ENCODE data around the gene EOLA2.
"Not testable (repeated sequence)": the region's sequence is repeated elsewhere in the genome, so short reads cannot be mapped to it uniquely, and the experiment has no call there.

EOLA2 gene

DNA sequence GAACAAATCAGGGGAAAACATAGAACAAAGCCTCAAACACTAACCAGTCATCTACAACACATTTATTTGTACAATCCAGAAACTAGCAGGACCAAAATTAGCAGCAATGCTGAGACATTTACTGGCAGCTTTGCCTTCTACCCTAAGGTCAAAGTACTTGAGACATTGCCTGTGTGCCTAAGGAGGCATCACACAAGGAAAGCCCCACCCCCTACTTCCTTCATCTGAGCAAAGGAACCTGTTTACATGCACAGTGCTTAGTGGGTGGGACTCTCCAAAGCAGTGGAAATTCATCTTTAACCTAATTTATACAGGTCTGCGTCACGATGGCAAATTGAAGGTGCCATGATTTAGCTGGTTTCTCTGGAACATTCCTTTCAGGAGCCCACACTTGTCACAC is 6.1 kb downstream of the EOLA2 start:
- DNase-seq = not testable (repeated sequence)

DNA sequence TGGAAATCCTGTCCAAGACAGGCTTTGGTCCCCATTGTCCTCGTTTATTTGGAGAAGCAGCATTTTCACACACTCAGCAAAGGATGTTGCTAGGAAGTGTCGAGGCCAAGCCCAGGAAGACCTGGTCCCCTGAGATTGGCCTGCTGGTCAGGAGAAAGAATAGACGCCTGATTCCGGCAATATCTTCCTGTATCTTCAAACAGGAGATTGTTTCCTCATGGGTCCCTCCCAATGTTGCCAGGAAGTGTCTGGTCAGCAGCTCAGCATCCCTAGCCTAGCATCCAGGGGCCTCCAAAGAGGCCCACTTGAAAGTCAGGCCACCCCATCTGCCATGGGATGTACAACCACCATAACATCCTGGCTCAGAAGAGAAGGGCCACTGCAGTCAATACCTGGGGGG is 6.9 kb downstream of the EOLA2 start:
- not testable (repeated sequence) for DNase-seq

DNA sequence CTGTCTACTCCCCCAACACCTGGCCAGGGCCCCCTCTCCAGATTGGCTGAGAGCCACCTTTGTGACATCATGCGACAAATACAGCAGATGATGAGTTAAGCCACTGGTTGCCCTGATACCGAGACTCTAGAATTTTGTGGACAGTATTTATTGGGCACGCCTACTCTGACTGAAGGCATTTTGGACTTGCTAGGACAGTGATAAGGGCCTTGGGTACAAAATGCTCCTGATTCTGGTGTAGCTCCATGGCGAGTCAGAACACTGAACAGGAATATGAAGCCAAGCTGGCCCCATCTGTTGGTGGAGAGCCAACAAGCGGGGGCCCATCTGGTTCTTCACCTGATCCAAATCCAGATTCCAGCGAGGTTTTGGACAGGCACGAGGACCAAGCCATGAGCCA is 8.9 kb downstream of the EOLA2 start, which contains the start of gene HSFX4:
Gene HSFX4 (plus strand): TSS at position 174 of the 400 bp plus-strand sequence. CDS start 72 bp downstream, at position 246.
- not testable (repeated sequence) for DNase-seq

DNA sequence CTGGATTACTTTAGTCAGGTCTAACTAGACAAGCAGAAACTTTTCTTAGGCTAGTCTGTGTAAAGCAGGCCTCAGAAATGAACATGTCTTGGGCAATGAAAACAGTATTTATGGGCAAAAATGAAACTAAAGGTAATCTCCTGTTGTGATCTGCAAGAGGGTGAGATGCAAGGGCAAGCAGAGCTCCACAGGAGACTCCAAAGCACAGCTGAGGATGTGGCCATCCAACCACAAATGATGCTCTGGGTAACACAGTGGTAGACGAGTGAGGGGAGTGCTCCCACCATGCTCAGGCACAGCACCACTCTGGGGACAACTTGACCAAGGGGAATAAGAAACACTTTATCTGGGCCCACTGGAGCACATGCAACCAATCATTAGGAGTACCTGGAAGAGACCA is 9.7 kb downstream of the EOLA2 start:
- not testable (repeated sequence) for DNase-seq

DNA sequence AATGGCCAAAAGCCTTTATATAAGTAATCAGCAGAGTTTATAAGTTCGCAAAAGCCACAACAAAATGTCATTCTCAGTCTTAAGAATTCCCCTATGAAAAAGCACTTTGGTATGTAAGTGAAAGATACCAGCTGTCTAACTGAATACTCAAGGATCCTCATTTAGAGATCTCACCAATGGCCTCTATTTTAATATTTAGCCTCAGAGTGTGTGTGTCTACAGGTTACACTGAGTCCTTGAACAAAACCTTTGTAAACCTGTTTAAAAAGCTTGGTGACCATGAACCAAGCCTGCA is 10.4 kb downstream of the EOLA2 start:
- not testable (repeated sequence) for DNase-seq

DNA sequence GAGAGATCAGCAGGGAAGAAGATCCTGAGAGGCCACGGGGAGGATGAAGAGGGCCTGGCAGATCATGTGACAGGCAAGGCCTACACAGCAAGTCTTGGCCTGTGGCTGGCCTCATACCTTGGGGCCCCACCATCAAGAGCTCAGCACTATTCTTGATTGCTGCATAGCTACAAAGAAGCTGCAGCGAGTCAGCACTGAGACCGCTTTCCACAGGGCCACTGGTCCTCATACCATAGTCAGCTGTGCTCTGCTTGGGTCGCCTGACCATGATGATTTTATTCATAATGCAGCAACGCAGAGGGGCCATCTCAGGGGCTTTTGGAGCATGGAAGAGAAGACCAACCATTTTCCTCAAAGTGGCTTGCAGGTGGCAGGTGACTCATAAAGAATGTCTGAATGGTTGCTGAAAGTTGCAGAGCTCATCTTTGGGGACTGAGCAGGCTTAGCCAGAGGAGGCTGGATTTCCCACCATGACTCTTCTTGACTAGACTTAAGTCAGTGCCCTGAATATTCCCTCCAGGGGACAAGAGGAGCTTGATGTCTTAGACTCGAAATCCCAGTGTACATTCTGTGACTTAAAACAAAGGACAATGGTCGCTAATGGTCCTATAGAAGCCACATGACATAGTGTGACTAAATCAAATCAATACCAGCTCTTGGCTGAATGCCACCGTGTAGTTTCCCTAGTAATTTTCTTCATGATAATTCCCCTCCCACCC is 10.9 kb downstream of the EOLA2 start:
- not testable (repeated sequence) for DNase-seq

DNA sequence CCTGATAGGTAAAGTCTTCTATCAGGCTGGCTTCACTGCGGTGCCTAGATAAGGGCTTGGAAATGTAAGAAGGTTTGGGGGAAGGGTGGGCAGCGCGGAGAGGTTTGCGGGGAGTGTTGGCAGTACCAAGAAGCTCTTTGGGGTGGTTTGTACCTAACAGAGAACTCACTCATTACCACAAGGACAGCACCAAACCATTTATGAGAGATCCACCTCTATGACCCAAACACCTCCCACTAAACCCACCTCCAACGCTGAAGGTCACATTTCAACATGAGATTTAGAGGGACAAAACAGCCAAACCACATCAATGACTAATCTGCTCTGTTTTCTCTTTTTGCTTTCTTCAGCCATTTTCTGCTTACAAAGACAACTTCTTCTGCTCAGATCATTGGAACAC is 13.9 kb downstream of the EOLA2 start:
- DNase-seq = not testable (repeated sequence)

DNA sequence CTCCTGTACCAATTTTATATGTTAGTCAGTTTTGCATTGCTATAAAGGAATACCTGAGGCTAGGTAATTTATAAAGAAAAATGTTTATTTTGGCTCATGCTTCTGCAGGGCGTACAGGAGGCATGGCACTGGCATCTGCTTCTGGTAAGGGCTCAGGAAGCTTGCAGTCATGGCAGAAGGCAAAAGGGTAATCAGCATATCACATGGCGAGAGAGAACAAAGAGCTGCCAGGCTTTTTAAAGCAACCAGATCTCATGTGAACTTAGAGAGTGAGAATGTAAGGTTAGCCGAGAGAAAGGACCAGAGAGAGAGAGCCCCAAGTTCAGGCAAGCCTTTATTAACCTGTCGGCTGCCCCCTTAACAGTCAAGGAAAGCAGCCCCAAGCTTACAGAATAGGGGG is 14.5 kb downstream of the EOLA2 start:
- not testable (repeated sequence) for DNase-seq

DNA sequence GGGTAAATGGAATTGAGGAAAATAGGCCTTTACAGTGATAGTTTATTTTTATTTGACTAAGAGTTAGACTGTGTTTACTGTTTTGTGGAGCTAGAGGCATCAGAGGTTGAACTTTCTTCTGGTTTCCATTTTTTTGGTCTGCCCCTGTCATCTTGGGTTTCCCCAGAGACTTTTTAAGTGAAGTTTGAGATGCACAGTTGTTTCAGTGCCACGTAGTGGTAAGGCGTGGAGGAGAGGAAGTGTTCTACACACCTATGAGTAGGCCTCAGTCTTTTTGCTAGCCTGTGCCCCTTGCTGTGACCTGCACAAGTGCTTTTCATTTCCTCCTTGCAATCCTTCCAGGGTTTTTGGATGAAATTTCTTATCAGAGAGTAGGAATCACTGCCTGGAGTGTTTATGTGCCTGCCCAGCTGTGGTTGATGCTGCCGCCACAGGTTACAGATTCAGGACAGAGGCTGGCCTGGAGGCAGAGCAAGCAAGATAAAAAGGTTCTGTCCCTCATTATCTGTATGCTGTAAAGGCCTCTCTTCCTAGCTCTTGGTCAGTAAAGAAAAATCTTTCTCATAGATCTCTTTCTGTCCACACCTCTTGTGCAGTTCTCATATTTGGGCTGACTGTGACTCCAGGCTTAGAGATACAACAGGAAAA is 21.4 kb downstream of the EOLA2 start:
- no peak for DNase-seq

DNA sequence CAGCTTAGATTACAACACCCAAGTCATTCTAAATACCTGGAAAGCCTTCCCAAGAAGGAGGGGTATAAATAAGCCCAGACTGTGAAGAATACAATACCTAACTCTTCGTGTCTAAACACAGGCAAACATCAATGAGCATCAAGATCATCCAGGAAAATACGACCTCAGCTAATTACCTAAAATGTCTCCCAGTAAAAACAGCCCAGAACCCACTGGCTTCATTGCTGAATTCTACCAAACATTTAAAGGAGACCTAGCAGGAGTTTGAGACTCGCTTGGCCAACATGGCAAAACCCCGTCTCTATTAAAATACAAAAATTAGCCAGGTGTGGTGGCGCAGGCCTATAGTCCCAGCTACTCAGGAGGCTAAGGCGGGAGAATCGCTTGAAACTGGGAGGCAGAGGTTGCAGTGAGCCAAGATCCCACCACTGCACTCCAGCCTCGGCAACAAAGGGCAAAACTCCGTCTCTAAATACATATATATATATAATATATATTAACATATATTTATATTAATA is 28.1 kb downstream of the EOLA2 start:
- no peak for DNase-seq

DNA sequence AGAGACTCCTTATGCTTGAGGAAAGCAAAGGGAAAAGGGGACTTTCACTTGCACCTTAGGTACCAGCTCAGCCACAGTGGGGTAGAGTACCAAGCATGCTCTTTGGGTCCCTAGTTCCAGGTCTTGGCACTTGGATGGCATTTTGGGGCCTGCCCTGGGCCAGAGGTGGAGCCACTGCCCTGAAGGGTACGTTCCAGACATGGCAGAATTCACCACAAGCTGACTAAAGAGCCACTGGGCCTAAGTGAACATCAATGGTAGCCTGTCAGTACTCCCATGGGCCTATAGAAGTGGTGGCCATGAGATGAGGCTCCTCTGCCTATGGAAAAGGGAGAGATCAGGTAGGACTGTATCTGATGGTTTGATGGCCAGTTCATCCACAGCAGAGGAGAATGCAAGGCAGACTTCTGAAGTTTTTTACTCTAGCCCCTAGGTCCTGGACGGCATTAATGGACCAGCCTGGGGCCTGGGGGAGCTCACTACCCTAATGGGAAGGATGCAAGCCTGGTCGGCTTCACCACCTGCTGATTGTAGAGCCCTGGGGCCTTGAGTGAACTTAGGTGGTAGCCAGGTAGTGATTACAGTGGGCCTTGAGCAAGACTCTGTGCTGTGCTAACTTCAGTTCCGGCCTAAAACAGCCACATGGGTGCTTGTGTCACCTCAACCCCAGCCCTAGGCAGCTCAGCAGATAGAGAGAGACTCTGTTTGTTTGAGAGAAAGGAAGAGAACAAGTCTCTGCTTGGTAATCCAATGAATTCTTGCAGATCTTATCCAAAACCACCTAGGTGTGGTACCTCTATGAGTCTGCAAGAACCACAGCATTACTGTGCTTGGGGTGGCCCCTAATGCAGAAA is 28.7 kb downstream of the EOLA2 start:
- peak; percentile 17 for DNase-seq

DNA sequence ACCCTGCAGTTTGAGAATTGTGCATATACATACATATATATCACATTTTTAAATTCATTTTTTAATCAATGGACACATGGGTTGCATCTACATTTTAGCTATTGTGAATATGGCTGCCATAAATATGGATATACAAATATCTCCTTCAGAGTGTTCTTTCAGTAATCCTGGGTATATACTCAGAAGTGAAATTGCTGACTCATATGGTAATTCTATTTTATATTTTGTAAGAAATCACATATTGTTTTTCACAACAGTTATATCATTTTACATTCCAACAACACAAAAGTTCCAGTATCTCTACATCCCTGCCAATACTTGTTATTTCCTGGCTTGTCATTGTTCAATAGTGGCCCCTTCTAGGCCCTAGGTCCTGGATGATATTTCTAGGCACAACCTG is 29.6 kb downstream of the EOLA2 start:
- no peak for DNase-seq

DNA sequence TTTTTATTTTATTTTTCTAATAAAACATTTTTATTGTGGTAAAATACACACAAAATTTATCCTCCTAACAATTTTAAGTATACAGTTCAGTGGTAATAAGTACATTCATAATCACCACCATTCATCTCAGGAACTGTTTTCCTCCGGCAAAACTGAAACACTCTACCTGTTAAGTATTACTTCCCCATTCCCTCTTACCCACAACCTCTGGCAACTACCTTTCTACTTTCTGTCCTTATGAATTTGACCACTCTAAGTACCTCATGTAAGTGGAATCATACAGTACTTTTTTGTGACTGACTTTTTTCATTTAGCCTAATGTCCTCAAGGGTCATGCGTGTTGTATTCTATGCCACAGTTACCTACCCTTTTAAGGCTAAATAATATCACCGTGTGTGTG is 30.0 kb downstream of the EOLA2 start:
- DNase-seq = no peak

DNA sequence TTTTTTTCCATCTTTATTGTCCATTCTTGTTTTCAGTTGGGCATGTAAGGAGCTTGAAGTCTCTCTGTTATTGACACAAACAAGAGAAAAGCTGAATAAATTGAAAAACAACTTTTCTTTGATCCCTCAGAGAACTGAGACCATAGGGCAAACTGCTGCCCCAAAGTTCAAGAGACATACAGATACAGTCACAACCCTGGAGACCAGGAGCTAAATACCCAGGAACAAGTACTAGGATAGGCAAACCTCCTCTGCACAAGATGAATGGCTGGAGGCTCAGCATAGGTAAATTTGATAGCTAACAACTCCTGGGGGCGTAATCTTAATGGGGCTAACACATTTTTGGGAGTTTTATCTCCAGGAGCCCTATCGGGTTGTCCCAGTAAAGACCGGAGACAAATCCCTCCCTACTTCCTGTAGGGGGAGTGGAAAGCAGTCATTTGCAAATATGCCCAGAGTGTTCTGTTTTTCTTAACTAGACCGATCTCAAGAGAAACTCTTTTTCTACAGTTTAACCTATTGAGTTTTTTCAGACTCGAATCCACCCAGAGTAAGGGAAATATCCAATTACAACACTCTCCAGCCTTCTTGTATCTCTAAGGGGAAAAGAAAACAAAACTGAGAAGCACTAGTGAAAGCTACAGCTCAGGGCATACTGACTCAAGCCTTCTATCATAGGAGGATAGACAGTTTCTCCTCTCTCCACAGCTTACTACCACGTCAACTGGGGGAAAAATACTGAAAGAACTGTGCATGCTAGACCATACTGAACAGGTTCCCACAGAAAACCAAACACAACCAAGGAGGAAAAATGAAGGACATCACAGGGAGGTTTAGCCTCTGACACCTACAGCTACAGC is 34.2 kb downstream of the EOLA2 start:
- DNase-seq = no peak

DNA sequence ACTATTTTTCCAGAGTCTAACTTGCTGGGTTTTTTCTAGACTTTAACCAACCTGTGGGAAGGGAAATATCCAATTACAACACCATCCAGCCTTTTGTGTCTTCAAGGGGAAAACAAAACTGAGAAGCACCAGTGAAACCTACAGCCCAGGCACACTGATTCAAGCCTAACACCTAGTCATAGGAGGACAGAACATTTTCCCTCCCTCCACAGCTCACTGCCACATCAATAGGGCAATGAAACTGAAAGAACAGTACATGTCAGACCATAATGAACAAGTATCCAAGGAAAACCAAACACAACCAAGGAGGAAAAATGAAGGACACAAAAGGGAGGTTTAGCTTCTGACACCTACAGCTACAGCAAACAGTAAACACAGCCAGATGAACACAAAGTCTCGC is 39.7 kb downstream of the EOLA2 start:
- DNase-seq = no peak

DNA sequence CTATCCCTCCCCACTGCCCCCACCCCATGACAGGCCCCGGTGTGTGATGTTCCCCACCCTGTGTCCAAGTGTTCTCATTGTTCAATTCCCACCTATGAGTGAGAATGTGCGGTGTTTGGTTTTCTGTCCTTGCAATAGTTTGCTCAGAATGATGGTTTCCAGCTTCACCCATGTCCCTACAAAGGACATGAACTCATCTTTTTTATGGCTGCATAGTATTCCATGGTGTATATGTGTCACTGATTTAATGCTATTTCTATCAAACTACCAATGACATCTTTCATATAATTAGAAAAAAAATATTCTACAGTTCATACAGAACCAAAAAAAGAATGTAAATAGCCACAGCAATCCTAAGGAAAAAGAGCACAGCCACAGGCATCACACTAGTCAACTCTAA is 47.5 kb downstream of the EOLA2 start:
- not testable (repeated sequence) for DNase-seq

All from stimulated activated CD4-positive, alpha-beta T cell treated with anti-CD3 and anti-CD28 coated beads, Interleukin-1b, Interleukin-23, amount 100 ng/mL, for 48 hours (primary cell).